Body of pancreas (tissue), 4 donors: ENCODE measurements around the gene SNTG2. TPM values are rescaled to one million over a fixed set of nuclear protein-coding genes. Genes with fewer than 3 reads are reported as not detected.

Experiments used
- ATAC-seq: fragments of 150-250 bp; one replicate; pipeline ENCODE4 v1.9.1; 2016
- DNase-seq, 4 donors: peaks; one replicate each; pipeline ENCODE4 v3.0.0-alpha.2; 2019
- H3K27ac ChIP-seq, 4 donors: fragments of 200-600 bp; sonication (generic); 1 replicate in 3 of 4; 2 replicates in 1 of 4; pipeline versions ENCODE4 v1.5.1 to v1.6.1; 2016 to 2019; ENCODE audit warnings: mild to moderate bottlenecking in 1 of 4, mixed read lengths in 1 of 4, moderate library complexity in 1 of 4
- H3K27me3 ChIP-seq, 2 donors: fragments of 200-600 bp; sonication (generic); one replicate each; pipeline ENCODE4 v1.6.0; 2016; ENCODE audit warnings: mild to moderate bottlenecking in 1 of 2
- H3K36me3 ChIP-seq, 2 donors: fragments of 200-600 bp; sonication (generic); replicated peaks in 1 of 2; 2 replicates each; pipeline ENCODE4 v1.5.1; 2016; ENCODE audit warnings: low read depth in 2 of 2; ENCODE audit not compliant: insufficient read depth in 1 of 2
- H3K4me1 ChIP-seq: fragments of 200-600 bp; sonication (generic); one replicate; pipeline ENCODE4 v1.6.0; 2016
- H3K4me3 ChIP-seq, 2 donors: fragments of 200-600 bp; sonication (generic); 1 replicate in 1 of 2; 2 replicates in 1 of 2; pipeline ENCODE4 v1.5.1; 2016 to 2019
- H3K9me3 ChIP-seq, 3 donors: fragments of 200-600 bp; sonication (generic); 1 replicate in 2 of 3; 2 replicates in 1 of 3; pipeline ENCODE4 v1.5.1; 2016
- POLR2A ChIP-seq, 3 donors: fragments of 450-650 bp; IDR thresholded peaks; one replicate each; pipeline ENCODE4 v1.6.1; 2016; ENCODE audit warnings: antibody characterized with exemption in 3 of 3, mild to moderate bottlenecking in 2 of 3
- WGBS, 2 donors: methylation state at CpG; one replicate each; pipeline ENCODE4 v1.1.5; 2017; 5-methylcytosine and 5-hydroxymethylcytosine counted together
- intact Hi-C: fragments of 100-400 bp; cut with DNase I; formaldehyde crosslinking; loops from one replicate; pipeline ENCODE4 v1.15.1; 2023
- total RNA-seq, 2 donors: library from RNA; depleted of rRNA; stranded (reverse); fragments of >200 nt; gene quantifications; one replicate each; pipeline ENCODE4 v1.1.0, GENCODE V29; 2016
- TF ChIP-seq, protein P1 (sequence below), 7 experiments: fragments of 450-650 bp in 4 of 7; fragments of 200-600 bp in 3 of 7; sonication (generic) in 3 of 7; IDR thresholded peaks; one replicate each; pipeline ENCODE4 v1.5.1; 2016 to 2019; ENCODE audit warnings: antibody characterized with exemption in 7 of 7

SNTG2 gene
- total RNA-seq, 2 donors from 2014 or later, result 11.9 to 18.7 TPM

GRCh38 chr2:1230155-1230893 is 279.7 kb downstream of the SNTG2 start:
- Histone ChIP-seq H3K4me1 (peaks cover 5% of the 10 kb centered on the region), H3K4me3 (no peak overlapping the region), H3K27ac (no peak overlapping the region), H3K36me3 (no peaks in the 10 kb centered on the region), H3K9me3 (no peaks in the 10 kb centered on the region), H3K27me3 (no peaks in the 10 kb centered on the region)
- intact Hi-C loops, result no loop called here
- DNase-seq (no peak), ATAC-seq (no peak)
- WGBS, 2 donors, result 88% methylated on average over 12 to 19 of the region's 19 CpGs
- TF ChIP-seq POLR2A (IDR thresholded peaks at IDR 0.05), result no peak
- TF ChIP-seq, protein P1, sequence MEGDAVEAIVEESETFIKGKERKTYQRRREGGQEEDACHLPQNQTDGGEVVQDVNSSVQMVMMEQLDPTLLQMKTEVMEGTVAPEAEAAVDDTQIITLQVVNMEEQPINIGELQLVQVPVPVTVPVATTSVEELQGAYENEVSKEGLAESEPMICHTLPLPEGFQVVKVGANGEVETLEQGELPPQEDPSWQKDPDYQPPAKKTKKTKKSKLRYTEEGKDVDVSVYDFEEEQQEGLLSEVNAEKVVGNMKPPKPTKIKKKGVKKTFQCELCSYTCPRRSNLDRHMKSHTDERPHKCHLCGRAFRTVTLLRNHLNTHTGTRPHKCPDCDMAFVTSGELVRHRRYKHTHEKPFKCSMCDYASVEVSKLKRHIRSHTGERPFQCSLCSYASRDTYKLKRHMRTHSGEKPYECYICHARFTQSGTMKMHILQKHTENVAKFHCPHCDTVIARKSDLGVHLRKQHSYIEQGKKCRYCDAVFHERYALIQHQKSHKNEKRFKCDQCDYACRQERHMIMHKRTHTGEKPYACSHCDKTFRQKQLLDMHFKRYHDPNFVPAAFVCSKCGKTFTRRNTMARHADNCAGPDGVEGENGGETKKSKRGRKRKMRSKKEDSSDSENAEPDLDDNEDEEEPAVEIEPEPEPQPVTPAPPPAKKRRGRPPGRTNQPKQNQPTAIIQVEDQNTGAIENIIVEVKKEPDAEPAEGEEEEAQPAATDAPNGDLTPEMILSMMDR (IDR thresholded peaks at IDR 0.05), result no peak

DNA sequence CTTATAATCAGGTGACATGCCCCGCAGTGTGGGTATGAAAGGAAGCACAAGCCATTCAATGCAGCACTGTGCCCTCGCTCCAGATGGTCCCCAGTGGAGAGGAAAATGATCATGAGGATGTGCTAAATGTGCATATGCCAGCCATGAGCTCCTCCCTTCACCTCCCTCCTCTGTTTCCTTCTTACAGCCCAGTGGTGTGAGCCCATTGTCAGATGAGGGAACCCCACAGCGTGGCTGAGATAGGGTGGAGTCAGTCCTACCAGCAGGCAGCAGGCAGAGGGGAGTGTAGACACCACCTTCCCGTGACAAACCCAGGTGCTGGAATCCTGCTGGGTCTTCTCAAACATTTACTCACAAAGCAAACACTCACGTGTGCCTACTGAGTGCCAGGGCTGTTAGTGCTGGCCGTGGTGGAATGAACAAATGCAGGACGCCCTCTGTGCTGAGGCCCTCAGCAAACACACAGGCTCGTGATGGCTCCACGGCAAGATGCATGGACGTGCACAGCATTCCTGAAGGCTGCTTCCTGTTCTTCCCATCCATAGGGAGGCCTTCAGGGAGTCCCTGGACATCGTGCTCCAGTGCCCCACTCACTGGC is 280.9 kb downstream of the SNTG2 start:
- Histone ChIP-seq H3K4me3 (no peak overlapping the region), H3K9me3 (no peaks in the 10 kb centered on the region), H3K27ac (no peak overlapping the region), H3K36me3 (no peaks in the 10 kb centered on the region), H3K27me3 (no peaks in the 10 kb centered on the region), H3K4me1 (peaks cover 5% of the 10 kb centered on the region)
- ATAC-seq, result no peak
- no peak for DNase-seq
- intact Hi-C loops, result no loop called here
- TF ChIP-seq, protein P1 (IDR thresholded peaks at IDR 0.05), result no peak
- TF ChIP-seq POLR2A (IDR thresholded peaks at IDR 0.05), result no peak
- 55 to 77% methylated on average over 11 of the region's 11 CpGs for WGBS, 2 donors

DNA sequence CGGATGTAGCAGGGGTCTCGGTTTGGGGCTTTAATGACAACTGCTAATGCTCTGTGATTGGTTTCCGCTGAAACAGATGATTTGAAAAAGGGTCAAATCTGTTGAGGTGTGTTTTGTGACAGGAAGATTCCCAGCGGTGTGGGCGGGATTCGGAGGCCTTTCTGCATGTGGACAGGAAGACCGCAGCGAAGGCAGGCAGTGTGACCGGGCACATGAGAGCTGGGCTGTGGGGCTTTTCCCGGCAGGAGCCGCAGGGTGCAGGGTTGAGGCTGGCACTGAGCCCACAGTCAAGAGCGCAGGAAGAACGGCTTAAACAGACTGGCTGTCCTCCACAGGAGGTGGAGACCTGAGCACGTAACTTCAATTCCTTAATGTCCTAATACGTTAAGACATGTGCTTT is 282.6 kb downstream of the SNTG2 start:
- no peak overlapping the region for H3K4me3 ChIP-seq
- no peak overlapping the region for H3K27ac ChIP-seq
- no peak for TF ChIP-seq POLR2A (IDR thresholded peaks at IDR 0.05)
- TF ChIP-seq, protein P1 (IDR thresholded peaks at IDR 0.05), result no peak
- DNase-seq (no peak), ATAC-seq (no peak)
- intact Hi-C loops, result no loop called here
- no peaks in the 10 kb centered on the region for H3K9me3 ChIP-seq
- 73 to 78% methylated on average over 15 of the region's 15 CpGs for WGBS, 2 donors
- H3K27me3 ChIP-seq, result no peaks in the 10 kb centered on the region
- no peaks in the 10 kb centered on the region for H3K36me3 ChIP-seq
- no peaks in the 10 kb centered on the region for H3K4me1 ChIP-seq

- Histone ChIP-seq H3K4me1 (no peaks in the 10 kb centered on the region), H3K27ac (no peak overlapping the region), H3K9me3 (no peaks in the 10 kb centered on the region), H3K36me3 (no peaks in the 10 kb centered on the region), H3K4me3 (no peak overlapping the region), H3K27me3 (no peaks in the 10 kb centered on the region)
- TF ChIP-seq, protein P1 (IDR thresholded peaks at IDR 0.05), result no peak
- no peak for TF ChIP-seq POLR2A (IDR thresholded peaks at IDR 0.05)
- intact Hi-C loops, result no loop called here
- DNase-seq (no peak), ATAC-seq (no peak)
- 85 to 91% methylated on average over 7 to 11 of the region's 13 CpGs for WGBS, 2 donors
These were observed 284.2 kb downstream of the SNTG2 start for GRCh38 chr2:1234731-1235308.
